Measurements from ENCODE around the gene GRB10. TPM values are rescaled to one million over a fixed set of nuclear protein-coding genes. Genes with fewer than 3 reads are reported as not detected.

GRB10 gene
- total and polyA plus RNA-seq, 2 donors (not counting 3 experiments of a cell fraction or from before 2014, with no cell fraction given), result 43.7 to 240 TPM

DNA sequence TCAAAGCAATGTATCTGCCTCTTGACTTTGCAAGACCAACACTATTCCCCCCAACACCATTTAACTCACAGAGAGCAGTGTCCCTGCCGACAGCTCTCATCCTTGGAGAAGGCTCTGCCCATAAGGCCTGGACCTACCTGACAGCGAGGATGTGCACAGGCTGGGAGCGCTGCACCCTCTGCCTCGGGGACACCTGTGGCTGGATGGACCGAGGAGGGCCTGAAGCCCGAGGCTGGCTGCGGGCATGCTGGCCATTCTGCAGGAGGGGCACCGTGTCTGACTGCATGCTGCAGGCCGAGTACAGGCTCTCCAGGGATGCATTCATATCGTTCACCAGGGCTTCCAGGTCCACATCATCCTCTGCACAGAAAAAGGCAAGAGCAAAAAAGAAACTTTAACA lies 108.4 kb downstream of the GRB10 start:
- DNase-seq (ENCODE audit: low read depth, low spot score), result no peak
- no peaks in the 10 kb centered on the region for H3K9me3 ChIP-seq (replicated peaks; ENCODE audit: control insufficient read depth, insufficient read depth, low read length)
- H3K4me1 ChIP-seq (ENCODE audit: control insufficient read depth, extremely low read depth, insufficient read depth, low read length), result no peaks in the 10 kb centered on the region
- TF ChIP-seq JUN (IDR thresholded peaks at IDR 0.05; ENCODE audit: borderline replicate concordance, insufficient read depth, insufficient read length, low read depth), result no peak
- TF ChIP-seq, protein P1, sequence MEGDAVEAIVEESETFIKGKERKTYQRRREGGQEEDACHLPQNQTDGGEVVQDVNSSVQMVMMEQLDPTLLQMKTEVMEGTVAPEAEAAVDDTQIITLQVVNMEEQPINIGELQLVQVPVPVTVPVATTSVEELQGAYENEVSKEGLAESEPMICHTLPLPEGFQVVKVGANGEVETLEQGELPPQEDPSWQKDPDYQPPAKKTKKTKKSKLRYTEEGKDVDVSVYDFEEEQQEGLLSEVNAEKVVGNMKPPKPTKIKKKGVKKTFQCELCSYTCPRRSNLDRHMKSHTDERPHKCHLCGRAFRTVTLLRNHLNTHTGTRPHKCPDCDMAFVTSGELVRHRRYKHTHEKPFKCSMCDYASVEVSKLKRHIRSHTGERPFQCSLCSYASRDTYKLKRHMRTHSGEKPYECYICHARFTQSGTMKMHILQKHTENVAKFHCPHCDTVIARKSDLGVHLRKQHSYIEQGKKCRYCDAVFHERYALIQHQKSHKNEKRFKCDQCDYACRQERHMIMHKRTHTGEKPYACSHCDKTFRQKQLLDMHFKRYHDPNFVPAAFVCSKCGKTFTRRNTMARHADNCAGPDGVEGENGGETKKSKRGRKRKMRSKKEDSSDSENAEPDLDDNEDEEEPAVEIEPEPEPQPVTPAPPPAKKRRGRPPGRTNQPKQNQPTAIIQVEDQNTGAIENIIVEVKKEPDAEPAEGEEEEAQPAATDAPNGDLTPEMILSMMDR (IDR thresholded peaks at IDR 0.05; ENCODE audit: extremely low read depth in 1 of 2, insufficient read depth in 1 of 2, low read depth in 1 of 2, low read length in 2 of 2), result no peak
- TF ChIP-seq POLR2A (IDR thresholded peaks at IDR 0.05; ENCODE audit: low read depth, low read length), result no peak
- TF ChIP-seq, protein P2, sequence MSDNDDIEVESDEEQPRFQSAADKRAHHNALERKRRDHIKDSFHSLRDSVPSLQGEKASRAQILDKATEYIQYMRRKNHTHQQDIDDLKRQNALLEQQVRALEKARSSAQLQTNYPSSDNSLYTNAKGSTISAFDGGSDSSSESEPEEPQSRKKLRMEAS (IDR thresholded peaks at IDR 0.05; ENCODE audit: insufficient read depth, insufficient read length), result no peak
- no peak for TF ChIP-seq MYC (IDR thresholded peaks at IDR 0.05; ENCODE audit: low read depth, low read length)
- TF ChIP-seq GATA2 (IDR thresholded peaks at IDR 0.05; ENCODE audit: insufficient read depth, insufficient read length, low read depth, low read length), result no peak
- TF ChIP-seq FOS (IDR thresholded peaks at IDR 0.05; ENCODE audit: borderline replicate concordance, insufficient read depth, low read length), result no peak
- no peak for TF ChIP-seq POLR2AphosphoS5 (IDR thresholded peaks at IDR 0.05; ENCODE audit: insufficient read depth, low read depth, low read length)
- no peak for TF ChIP-seq EZH2 (IDR thresholded peaks at IDR 0.05; ENCODE audit: borderline replicate concordance, low read depth, low read length, severe bottlenecking)
- no peak overlapping the region for H2AFZ ChIP-seq (ENCODE audit: low read depth, low read length)
- ChIA-PET CTCF (no interaction called here), POLR2A (no interaction called here)
- intact Hi-C loops (cut with micrococcal nuclease) (no loop called here), dilution Hi-C loops (cut with MboI; ENCODE audit: extremely low pct_ligation_motif_present, low sequenced_read_pairs) (no loop called here)
- H3K9ac ChIP-seq (replicated peaks; ENCODE audit: extremely low read depth, insufficient read depth, low read length), result no peak overlapping the region
- peaks cover 8 to 49% of the 10 kb centered on the region in 2 experiments for H3K36me3 ChIP-seq (ENCODE audit: control insufficient read depth in 2 of 2, extremely low read depth in 1 of 2, insufficient read depth in 2 of 2, low read length in 2 of 2)
- no peak overlapping the region for H3K27ac ChIP-seq (ENCODE audit: insufficient read depth, low read depth, low read length)
- H3K9me1 ChIP-seq (replicated peaks; ENCODE audit: control insufficient read depth, extremely low read depth, insufficient read depth, low read length), result no peaks in the 10 kb centered on the region
- no peak overlapping the region for H3K4me3 ChIP-seq (replicated peaks in 1 of 3; ENCODE audit: insufficient read depth in 1 of 3, low read depth in 1 of 3, low read length in 3 of 3)
- H3K79me2 ChIP-seq (ENCODE audit: control insufficient read depth, insufficient read depth, low read length), result peaks cover 88% of the 10 kb centered on the region
- BruUV-seq (replicated peaks), result no TSS peak
- FAIRE-seq, result no peak
- no peaks in the 10 kb centered on the region for H3K27me3 ChIP-seq (ENCODE audit: control insufficient read depth in 2 of 2, insufficient read depth in 2 of 2, low read length in 2 of 2)
- H4K20me1 ChIP-seq (replicated peaks; ENCODE audit: control insufficient read depth, extremely low read depth, insufficient read depth, low read length), result no peaks in the 10 kb centered on the region
- no peak overlapping the region for H3K4me2 ChIP-seq (ENCODE audit: insufficient read depth, low read length)

All from endothelial cell of umbilical vein (primary cell).